ENCODE results near the gene GIMAP1.

Gene GIMAP1

DNA sequence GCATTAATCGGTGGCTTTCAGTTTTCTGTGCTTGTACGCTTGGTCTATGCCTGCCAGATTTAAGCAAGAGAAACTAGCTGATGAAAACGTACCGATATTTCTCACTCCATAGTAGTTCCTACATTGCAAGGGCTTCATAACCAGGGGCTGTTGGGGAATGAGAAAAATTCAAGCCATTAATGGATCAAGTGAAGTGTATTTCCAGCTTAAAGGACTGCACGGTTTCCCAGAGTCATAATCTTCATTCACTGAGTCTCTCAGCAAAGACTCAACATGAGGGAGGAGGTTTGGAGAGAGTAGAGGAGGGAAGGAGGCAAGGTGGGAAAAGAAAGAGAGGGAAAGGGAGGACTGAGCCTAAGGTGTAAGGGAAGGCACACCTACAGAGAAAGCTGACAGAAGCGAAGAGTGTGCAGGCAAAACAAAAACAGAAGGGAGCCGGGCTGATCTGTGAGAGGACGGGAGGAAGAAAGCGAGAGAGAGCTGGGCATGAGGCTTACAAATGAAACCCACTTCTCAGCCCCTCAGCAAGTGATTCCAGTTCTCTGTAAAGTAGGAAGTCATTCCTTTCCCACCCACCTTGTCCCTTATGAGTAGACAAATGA, 30.3 kb upstream of the GIMAP1 start:
- DNase-seq (ENCODE audit: extremely low read depth, low read depth): no peak

DNA sequence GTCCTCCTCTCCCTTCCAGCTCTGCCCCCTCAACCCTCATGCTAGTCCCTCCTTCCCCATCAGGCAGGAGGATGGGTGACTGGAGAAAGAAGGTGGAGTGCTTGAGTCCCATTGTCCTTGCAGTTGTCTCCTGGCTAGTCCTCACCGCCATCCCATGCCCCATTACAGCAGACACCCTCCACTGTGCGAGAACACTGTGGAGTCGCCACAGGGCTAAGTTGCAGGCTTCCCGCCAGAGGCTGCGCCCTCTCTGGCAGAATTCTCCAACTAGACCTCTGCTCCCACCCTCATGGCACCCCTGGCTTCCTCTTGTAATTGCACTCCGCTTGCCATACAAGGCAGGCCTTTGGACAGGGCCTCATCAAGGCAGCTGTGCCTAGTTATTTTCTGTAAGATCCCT, 27.8 kb upstream of the GIMAP1 start:
- no peak for DNase-seq (ENCODE audit: extremely low read depth, low read depth)
- TF ChIP-seq, protein P1, sequence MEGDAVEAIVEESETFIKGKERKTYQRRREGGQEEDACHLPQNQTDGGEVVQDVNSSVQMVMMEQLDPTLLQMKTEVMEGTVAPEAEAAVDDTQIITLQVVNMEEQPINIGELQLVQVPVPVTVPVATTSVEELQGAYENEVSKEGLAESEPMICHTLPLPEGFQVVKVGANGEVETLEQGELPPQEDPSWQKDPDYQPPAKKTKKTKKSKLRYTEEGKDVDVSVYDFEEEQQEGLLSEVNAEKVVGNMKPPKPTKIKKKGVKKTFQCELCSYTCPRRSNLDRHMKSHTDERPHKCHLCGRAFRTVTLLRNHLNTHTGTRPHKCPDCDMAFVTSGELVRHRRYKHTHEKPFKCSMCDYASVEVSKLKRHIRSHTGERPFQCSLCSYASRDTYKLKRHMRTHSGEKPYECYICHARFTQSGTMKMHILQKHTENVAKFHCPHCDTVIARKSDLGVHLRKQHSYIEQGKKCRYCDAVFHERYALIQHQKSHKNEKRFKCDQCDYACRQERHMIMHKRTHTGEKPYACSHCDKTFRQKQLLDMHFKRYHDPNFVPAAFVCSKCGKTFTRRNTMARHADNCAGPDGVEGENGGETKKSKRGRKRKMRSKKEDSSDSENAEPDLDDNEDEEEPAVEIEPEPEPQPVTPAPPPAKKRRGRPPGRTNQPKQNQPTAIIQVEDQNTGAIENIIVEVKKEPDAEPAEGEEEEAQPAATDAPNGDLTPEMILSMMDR (IDR thresholded peaks at IDR 0.05; ENCODE audit: low read depth, low read length): no peak

More for the DNA sequence above, 30.3 kb upstream of the GIMAP1 start:
- TF ChIP-seq, protein P1 (IDR thresholded peaks at IDR 0.05; ENCODE audit: low read depth, low read length): no peak

DNA sequence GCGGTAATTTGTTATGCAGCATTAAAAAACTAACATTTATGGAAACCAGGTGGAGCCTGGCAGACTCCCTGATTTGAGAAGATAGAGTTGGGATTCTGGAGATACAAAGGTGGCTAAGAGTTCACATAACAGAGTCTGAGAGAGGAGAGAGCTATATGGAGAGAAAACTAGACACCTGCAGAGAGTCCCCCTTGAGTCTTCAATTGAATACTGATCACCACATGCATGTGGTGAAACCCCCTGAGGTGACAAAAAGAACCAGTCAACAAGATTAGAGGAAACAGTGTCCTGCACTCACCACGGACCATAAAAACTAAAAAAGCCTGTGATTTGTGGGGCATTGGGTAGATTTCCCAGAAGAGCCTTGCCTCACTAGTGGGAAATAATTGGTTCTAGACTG, 20.8 kb upstream of the GIMAP1 start:
- no peak for DNase-seq (ENCODE audit: extremely low read depth, low read depth)
- TF ChIP-seq, protein P1 (IDR thresholded peaks at IDR 0.05; ENCODE audit: low read depth, low read length): no peak

DNA sequence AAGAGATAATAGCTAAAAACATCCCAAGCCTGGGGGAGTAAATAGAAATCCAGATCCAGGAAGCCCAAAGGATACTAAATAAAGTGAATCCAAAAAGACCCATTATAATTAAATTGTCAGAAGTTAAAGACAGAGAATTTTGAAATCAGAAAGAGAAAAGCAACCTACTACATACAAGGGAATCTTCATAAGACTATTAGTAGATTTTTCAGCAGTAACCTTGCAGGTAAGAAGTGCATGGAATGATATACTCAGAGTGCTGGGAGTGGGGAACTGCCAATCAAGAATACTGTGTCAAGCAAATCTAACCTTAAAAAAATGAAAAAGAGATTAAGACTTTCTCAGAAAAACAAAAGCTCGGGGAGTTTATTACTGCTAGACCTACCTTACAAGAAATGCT, 13.2 kb upstream of the GIMAP1 start:
- no peak for DNase-seq (ENCODE audit: extremely low read depth, low read depth)
- TF ChIP-seq, protein P1 (IDR thresholded peaks at IDR 0.05; ENCODE audit: low read depth, low read length): no peak

DNA sequence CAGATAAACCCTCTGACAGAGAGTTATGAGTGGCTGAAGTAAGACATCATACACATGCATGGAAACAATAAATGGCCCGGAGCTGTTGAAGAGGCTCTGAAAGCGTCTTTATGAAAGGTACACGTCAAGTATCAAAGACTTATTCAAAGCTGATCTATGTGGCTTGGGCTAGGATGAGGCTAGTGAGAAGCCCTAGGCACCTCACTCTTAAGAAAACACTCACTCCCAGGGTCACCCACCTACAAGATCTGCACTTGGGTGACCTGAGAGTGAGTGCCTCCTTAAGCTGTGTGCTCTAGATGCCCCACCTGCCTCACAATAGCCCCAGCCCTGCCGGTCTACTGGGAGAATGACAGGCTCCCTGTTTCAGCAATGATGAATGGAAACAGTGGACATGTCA, 1.1 kb upstream of the GIMAP1 start:
- TF ChIP-seq, protein P1 (IDR thresholded peaks at IDR 0.05; ENCODE audit: low read depth, low read length): no peak
- no peak for DNase-seq (ENCODE audit: extremely low read depth, low read depth)

DNA sequence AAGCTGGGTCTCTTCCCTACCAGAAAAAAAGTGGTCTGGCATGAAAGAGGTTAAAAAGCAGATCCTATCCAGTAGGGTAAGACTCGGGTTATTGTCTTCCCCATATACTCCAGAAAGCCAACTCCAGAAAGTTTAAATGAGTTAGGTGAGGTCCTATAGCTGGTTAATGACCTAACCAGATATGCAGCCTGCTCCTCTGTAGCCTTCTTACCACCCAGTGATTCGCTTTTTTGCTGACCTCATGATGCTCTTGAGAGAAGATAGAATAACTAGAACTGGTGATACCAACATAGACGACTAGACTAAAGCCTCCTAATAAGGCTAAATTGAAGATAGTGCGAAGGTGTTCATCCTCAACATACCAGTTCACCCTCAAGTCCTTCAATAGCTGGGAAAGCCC, 675 bp upstream of the GIMAP1 start:
- no peak for DNase-seq (ENCODE audit: extremely low read depth, low read depth)
- TF ChIP-seq, protein P1 (IDR thresholded peaks at IDR 0.05; ENCODE audit: low read depth, low read length): no peak

DNA sequence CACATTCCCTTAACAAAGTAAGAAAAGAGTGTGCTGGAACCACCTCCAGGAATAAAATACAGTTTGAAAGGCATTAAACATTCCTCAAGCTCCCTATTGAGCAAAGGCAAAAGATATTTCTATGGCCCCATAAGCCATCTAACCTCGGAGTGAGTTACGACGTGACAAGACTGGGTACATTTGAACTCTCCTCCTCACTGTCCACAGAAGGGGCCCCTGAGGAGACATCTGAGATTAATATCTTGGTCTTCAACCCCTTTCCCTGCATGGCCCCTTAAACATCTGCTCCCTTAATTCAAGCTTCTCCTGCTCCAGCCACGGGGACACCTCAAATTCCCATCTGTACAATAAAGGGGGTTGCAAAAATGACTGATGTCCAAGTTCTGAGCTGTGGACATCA, 526 bp downstream of the GIMAP1 start:
- TF ChIP-seq, protein P1 (IDR thresholded peaks at IDR 0.05; ENCODE audit: low read depth, low read length): no peak
- no peak for DNase-seq (ENCODE audit: extremely low read depth, low read depth)
